ENCODE measurements around the gene AURKA.

The AURKA gene

GRCh38 chr20:56418385-56418861 is 26.4 kb upstream of the AURKA start:
- ATAC-seq (ENCODE audit: low read depth) (no peak), DNase-seq (ENCODE audit: low spot score) (no peak)
- H3K27me3 ChIP-seq (ENCODE audit: insufficient read depth, poor library complexity, severe bottlenecking) = no peaks in the 10 kb centered on the region
- H3K4me3 ChIP-seq (ENCODE audit: severe bottlenecking) = no peak overlapping the region
- H3K4me1 ChIP-seq (ENCODE audit: insufficient read depth, poor library complexity, severe bottlenecking) = no peaks in the 10 kb centered on the region
- H3K27ac ChIP-seq (ENCODE audit: poor library complexity, severe bottlenecking) = no peak overlapping the region
- H3K36me3 ChIP-seq (ENCODE audit: low read depth) = no peaks in the 10 kb centered on the region
- no peak for TF ChIP-seq CTCF (IDR thresholded peaks at IDR 0.05; ENCODE audit: poor library complexity, severe bottlenecking)
- no peaks in the 10 kb centered on the region for H3K9me3 ChIP-seq (ENCODE audit: severe bottlenecking)

GRCh38 chr20:56417911-56418310 is 25.9 kb upstream of the AURKA start:
- H3K27ac ChIP-seq (ENCODE audit: poor library complexity, severe bottlenecking) = no peak overlapping the region
- DNase-seq (ENCODE audit: low spot score) (no peak), ATAC-seq (ENCODE audit: low read depth) (peak; percentile 45; the same call in 1 of the 3 replicates)
- no peaks in the 10 kb centered on the region for H3K9me3 ChIP-seq (ENCODE audit: severe bottlenecking)
- H3K36me3 ChIP-seq (ENCODE audit: low read depth) = no peaks in the 10 kb centered on the region
- no peak overlapping the region for H3K4me3 ChIP-seq (ENCODE audit: severe bottlenecking)
- H3K27me3 ChIP-seq (ENCODE audit: insufficient read depth, poor library complexity, severe bottlenecking) = no peaks in the 10 kb centered on the region
- H3K4me1 ChIP-seq (ENCODE audit: insufficient read depth, poor library complexity, severe bottlenecking) = no peaks in the 10 kb centered on the region
- no peak for TF ChIP-seq CTCF (IDR thresholded peaks at IDR 0.05; ENCODE audit: poor library complexity, severe bottlenecking)

- H3K36me3 ChIP-seq (ENCODE audit: low read depth) = no peaks in the 10 kb centered on the region
These were observed 25.4 kb upstream of the AURKA start for GRCh38 chr20:56417402-56417801.

GRCh38 chr20:56414842-56415765 is 23.1 kb upstream of the AURKA start:
- no peak for ATAC-seq (ENCODE audit: low read depth)
- DNase-seq (ENCODE audit: low spot score) = no peak
- Histone ChIP-seq H3K9me3 (ENCODE audit: severe bottlenecking) (no peaks in the 10 kb centered on the region), H3K4me3 (ENCODE audit: severe bottlenecking) (no peak overlapping the region), H3K36me3 (ENCODE audit: low read depth) (no peaks in the 10 kb centered on the region; the same call in 1 of the 2 replicates), H3K27me3 (ENCODE audit: insufficient read depth, poor library complexity, severe bottlenecking) (no peaks in the 10 kb centered on the region), H3K4me1 (ENCODE audit: insufficient read depth, poor library complexity, severe bottlenecking) (no peaks in the 10 kb centered on the region), H3K27ac (ENCODE audit: poor library complexity, severe bottlenecking) (no peak overlapping the region)
- no peak for TF ChIP-seq CTCF (IDR thresholded peaks at IDR 0.05; ENCODE audit: poor library complexity, severe bottlenecking)

More at GRCh38 chr20:56417402-56417801, 25.4 kb upstream of the AURKA start:
- no peak for ATAC-seq (ENCODE audit: low read depth)
- H3K27me3 ChIP-seq (ENCODE audit: insufficient read depth, poor library complexity, severe bottlenecking) = no peaks in the 10 kb centered on the region
- H3K27ac ChIP-seq (ENCODE audit: poor library complexity, severe bottlenecking) = no peak overlapping the region
- no peak for TF ChIP-seq CTCF (IDR thresholded peaks at IDR 0.05; ENCODE audit: poor library complexity, severe bottlenecking)
- no peak for DNase-seq (ENCODE audit: low spot score)
- no peaks in the 10 kb centered on the region for H3K9me3 ChIP-seq (ENCODE audit: severe bottlenecking)
- no peak overlapping the region for H3K4me3 ChIP-seq (ENCODE audit: severe bottlenecking)
- H3K4me1 ChIP-seq (ENCODE audit: insufficient read depth, poor library complexity, severe bottlenecking) = no peaks in the 10 kb centered on the region

GRCh38 chr20:56412949-56413348 is 20.9 kb upstream of the AURKA start:
- Histone ChIP-seq H3K27ac (ENCODE audit: poor library complexity, severe bottlenecking) (no peak overlapping the region), H3K36me3 (ENCODE audit: low read depth) (peaks cover 1% of the 10 kb centered on the region), H3K27me3 (ENCODE audit: insufficient read depth, poor library complexity, severe bottlenecking) (no peaks in the 10 kb centered on the region), H3K9me3 (ENCODE audit: severe bottlenecking) (no peaks in the 10 kb centered on the region), H3K4me1 (ENCODE audit: insufficient read depth, poor library complexity, severe bottlenecking) (no peaks in the 10 kb centered on the region), H3K4me3 (ENCODE audit: severe bottlenecking) (no peak overlapping the region)
- TF ChIP-seq CTCF (IDR thresholded peaks at IDR 0.05; ENCODE audit: poor library complexity, severe bottlenecking) = no peak
- DNase-seq (ENCODE audit: low spot score) (no peak), ATAC-seq (ENCODE audit: low read depth) (no peak)

All from RWPE2 (cell line).